GM12874 (cell line): ENCODE results near the gene FZR1.

ENCODE experiments used
- TF ChIP-seq, protein P1 (sequence below): IDR thresholded peaks from 2 replicates; pipeline ENCODE4 v1.5.1; 2011; ENCODE audit warnings: low read depth, mild to moderate bottlenecking, control low read depth, low read length, moderate library complexity; ENCODE audit not compliant: insufficient read depth

The FZR1 gene

DNA sequence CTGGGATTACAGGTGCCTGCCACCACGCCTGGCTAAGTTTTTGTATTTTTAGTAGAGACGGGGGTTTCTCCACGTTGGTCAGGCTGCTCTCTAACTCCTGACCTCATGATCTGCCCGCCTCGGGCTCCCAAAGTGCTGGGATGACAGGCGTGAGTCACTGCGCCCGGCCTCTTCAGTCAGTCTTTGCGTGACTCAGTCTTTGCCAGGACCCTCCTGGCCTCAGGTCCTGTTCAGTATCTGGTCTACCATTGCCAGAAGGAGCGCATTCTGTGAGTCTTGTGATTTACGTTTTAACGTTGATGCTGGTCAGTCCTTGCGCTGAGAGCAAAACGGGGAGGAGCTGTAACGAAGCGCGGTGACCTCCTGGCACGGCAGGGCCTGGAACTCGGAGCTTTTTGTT is 59.0 kb downstream of the FZR1 start:
- TF ChIP-seq, protein P1, sequence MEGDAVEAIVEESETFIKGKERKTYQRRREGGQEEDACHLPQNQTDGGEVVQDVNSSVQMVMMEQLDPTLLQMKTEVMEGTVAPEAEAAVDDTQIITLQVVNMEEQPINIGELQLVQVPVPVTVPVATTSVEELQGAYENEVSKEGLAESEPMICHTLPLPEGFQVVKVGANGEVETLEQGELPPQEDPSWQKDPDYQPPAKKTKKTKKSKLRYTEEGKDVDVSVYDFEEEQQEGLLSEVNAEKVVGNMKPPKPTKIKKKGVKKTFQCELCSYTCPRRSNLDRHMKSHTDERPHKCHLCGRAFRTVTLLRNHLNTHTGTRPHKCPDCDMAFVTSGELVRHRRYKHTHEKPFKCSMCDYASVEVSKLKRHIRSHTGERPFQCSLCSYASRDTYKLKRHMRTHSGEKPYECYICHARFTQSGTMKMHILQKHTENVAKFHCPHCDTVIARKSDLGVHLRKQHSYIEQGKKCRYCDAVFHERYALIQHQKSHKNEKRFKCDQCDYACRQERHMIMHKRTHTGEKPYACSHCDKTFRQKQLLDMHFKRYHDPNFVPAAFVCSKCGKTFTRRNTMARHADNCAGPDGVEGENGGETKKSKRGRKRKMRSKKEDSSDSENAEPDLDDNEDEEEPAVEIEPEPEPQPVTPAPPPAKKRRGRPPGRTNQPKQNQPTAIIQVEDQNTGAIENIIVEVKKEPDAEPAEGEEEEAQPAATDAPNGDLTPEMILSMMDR: no peak

DNA sequence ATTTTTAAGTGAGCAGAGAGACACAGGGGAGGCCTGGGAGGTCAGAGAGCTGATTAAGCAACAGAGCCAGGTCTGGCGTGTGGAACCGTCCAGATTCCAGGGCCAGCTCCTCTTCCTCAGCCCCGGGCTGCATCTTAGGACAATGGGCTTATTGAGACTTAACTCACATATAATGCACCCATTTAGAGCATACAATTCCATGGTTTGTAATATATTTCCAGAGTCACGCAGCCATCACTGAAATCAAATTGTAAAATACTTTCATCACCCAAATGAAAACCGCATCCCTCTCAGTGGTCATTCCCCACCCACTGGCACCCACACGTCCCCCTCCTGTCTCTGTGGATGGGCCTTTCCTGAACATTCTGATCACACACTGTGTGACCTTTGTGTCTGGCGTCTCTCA is 64.5 kb downstream of the FZR1 start:
- TF ChIP-seq, protein P1: no peak

DNA sequence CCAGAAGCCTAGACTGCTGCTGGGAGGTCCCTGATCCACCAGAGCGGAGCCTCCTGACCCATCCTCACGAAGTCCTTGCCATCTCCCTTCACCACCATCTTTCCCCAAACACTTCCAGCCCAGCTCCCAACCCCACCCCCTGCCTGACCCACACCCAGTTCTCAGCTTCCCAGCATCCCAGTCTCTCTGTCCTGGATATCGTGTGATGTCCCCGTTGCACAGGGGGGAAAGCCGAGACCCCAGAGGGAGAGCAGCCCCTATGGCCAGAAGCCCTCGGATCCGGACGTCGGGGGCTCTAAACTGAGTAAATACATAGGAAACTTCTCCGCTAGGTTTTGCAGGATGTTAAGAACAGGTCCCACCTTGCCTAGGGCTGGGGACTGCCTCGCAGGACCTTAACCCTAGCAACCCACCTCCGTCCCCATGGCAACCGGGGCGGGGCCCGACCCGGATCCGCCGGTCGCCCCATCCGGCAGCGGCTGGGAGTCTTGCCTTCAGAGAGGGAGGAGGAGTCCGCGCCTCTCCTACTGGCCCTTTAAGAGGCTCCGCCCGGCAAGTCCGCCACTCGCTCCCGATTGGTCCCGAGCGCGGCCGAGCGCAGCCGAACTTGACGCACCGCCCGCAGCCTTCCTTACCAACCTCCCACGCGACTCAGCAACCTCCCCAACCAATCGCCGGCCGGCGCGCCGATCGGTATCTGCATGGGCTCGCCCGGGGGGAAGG is 66.2 kb downstream of the FZR1 start:
- TF ChIP-seq, protein P1: no peak

DNA sequence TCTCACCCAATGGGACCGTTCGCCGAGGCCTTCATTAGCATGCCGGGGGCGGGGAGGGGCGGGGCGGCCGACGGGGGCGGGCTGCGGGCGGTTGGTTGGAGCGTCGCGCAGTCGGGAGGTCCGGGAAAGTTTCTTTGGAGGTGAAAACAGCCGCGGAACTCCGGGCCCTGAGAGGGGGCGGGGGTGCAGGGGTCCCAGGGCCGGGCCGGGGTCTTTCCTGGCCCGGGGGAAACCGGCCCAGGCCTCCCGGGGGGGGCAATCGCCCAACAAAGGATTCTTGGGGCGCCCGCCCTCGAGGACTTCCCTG is 66.7 kb downstream of the FZR1 start, which contains the start of gene HMG20B:
Gene HMG20B, plus strand, starts transcription at position 90 of the 307 bp plus-strand sequence. CDS start 366 bp downstream, outside the sequence.
- TF ChIP-seq, protein P1: no peak

DNA sequence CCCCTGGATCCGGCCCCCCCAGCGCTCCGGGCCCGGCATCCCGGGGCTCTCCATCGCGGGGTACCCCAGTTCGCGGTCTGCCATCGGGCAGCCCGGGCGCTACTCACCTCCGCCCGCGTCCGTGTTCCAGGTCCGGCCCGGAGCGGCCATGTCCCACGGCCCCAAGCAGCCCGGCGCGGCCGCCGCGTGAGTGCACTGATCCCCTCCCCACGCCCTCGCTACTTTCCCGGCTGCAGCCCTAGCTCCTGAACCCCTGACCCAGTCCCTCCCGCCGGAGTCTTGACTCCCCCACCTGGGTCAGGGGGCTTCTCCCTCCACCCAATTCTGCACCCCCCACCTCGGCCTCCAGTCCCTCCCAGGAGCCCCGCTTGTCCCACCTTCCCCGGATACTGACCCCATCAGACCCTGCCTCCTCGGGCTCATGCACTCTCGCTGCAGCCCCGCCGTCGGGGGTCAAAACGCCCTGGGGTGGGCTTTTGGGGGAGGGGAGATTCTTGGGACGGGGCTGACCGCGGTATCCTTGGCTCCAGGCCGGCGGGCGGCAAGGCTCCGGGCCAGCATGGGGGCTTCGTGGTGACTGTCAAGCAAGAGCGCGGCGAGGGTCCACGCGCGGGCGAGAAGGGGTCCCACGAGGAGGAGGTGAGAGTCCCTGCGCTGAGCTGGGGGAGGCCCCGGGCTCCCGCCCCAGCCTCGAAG is 67.2 kb downstream of the FZR1 start:
- TF ChIP-seq, protein P1: no peak

DNA sequence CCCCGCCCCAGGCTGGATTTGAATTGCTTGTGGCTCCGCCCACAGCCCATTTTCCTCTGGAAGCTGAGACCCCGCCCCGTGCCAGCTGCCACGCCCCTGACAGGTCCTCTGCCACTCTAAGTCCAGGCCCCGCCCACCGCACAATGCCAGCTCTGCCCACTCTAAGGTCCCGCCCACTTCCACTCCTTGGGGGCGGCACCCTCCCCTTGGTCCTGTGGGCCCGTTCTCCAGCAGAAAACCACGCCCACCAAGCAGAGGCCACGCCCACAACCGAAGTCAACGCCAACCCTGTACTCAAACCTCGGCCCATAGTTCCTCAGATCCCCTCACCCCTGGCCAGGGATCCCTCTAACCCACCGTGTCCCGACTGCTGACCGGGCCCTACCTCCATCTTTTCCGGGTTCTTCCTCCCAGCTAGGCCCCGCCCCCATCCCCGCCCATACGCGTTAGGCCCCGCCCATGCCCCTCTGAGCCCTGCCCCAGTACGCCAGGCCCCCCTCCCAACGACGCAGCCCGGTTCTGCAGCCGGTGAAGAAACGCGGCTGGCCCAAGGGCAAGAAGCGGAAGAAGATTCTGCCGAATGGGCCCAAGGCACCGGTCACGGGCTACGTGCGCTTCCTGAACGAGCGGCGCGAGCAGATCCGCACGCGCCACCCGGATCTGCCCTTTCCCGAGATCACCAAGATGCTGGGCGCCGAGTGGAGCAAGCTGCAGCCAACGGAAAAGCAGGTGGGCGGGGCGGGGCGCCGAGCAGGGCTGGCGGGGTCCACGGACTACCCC is 67.9 kb downstream of the FZR1 start:
- TF ChIP-seq, protein P1: no peak

DNA sequence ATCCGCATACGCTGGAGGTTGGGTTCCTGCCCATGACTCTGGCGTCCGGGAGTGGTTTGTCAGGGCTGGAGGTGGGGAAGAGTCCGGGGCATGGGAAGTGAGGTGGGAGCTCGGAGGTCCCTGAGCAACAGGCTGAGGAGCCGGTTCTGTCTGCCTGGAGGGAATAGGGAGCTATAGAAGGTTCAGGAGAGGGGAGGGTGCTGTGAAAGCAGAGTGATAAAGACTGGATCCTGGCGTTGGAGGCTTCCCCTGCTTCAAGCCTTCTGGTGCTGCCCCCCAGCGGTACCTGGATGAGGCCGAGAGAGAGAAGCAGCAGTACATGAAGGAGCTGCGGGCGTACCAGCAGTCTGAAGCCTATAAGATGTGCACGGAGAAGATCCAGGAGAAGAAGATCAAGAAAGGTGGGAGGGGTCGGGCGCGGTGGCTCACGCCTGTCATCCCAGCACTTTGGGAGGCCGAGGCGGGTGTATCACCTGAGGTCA is 69.2 kb downstream of the FZR1 start:
- TF ChIP-seq, protein P1: 0 out of 2 replicates have a peak, but pooled peaks have one; percentile 16
